Measurements from ENCODE around the gene ELOVL5. TPM values are rescaled to one million over a fixed set of nuclear protein-coding genes. Genes with fewer than 3 reads are reported as not detected.
"Not testable (repeated sequence)": the region's sequence is repeated elsewhere in the genome, so short reads cannot be mapped to it uniquely, and the experiment has no call there.

ELOVL5 gene
- total RNA-seq, 1 experiment from 2014 or later, result 71.7 TPM

DNA sequence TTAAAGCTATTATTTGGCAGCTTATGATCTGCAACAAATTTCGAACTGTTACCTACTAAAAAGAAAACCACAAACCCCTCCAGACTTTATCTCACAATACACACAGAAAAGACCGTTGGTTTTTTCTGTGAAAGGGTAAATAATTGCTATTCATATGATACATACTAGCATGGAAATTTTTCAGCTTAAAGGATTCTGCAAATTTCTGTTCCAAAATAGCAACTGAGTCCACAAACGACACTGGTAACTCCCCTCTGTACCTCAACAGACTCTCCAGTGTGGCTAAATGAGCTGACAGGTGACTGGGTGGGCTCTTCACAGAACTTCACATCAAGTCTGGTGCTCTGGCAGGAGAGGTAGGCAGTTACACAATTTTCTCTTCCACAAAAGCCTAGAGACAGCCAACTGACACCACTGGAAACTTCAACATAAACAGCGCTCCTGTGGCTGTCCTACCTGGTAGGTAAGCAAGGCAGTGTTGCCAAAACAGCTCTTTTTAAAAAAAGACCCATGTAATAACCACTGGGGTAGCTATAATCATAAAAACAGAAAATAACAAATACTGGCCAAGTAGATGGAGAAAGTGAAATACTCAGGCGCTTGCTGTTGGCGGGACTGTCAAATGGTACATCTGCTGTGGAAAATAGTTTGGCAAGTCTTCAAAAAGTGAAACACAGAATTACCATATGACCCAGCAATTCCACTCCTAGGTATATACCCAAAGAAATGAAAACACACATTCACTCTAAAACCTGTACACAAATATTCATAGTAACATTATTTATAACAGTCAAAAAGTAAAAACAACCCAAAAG is 37.8 kb downstream of the ELOVL5 start:
- no peak overlapping the region for H3K27ac ChIP-seq

DNA sequence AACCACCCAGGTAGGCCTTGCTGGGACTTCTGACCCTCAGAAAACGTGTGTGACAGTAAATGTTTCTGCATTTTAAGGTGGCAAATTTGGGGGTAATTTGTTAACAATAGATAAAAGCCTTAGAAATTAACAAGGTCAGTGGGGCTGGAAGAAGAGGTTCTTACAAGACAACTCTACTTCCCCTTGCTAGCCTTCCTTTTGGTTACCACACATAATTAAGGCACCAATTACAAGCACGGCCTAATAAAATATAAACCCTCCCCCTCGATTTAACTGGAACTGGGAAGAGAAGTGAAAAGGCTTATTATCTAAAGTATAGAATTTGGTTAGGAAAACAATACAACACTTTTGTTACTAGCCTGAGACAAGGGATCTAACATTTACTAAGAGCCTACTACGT is 38.8 kb downstream of the ELOVL5 start:
- H3K36me3 ChIP-seq, result no peaks in the 10 kb centered on the region
- H3K4me1 ChIP-seq, result peaks cover 16% of the 10 kb centered on the region
- no peaks in the 10 kb centered on the region for H3K27me3 ChIP-seq
- no peak for DNase-seq
- peak overlapping the region; percentile 13; the same call in 1 of the 2 replicates for H3K27ac ChIP-seq
- no peaks in the 10 kb centered on the region for H3K9me3 ChIP-seq (replicated peaks)
- no peak overlapping the region for H3K4me3 ChIP-seq

More for the DNA sequence above, 37.8 kb downstream of the ELOVL5 start:
- Histone ChIP-seq H3K9me3 (replicated peaks) (no peaks in the 10 kb centered on the region), H3K4me1 (peaks cover 16% of the 10 kb centered on the region), H3K4me3 (no peak overlapping the region), H3K36me3 (no peaks in the 10 kb centered on the region), H3K27me3 (no peaks in the 10 kb centered on the region)
- no peak for DNase-seq

DNA sequence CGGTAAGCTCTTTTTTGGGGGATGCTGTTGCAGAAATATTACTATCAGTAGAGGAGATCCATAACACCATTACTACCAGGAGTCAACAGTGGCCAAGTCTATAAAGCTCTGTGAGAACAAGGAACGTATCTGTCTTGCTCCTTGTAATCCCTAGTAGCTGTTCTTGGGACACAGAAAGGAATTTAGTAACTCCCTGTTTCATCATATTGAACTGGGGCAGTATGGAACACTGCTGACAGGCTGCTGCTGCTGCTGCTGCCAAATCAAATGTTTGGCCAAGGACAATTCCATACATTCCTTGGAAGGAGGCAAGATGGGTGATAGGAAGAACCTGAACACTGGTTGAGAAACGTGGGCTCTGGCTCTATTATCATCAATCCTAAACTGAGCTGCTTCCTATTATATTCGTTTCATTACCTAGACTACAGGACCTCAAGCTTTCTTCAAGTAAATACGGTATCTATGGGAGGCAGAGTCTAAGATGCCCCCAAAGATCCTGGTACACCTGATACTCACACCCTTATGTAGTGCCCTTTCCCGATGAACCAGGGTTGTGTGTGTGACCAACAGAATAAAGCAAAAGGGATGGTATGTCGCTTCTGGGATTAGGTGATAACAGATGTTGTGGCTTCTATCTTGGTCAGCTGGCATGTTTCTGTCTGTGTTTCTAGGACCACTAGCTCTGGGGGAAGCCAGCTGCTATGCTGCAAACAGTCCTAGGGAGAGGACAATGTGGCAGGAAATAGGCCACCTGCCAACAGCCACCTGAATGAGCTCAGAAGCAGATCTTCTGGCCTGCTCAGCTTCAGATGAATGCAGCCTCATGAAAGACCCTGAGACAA is 39.5 kb downstream of the ELOVL5 start:
- Histone ChIP-seq H3K27ac (peak overlapping the region; percentile 20), H3K27me3 (no peaks in the 10 kb centered on the region), H3K36me3 (no peaks in the 10 kb centered on the region), H3K9me3 (replicated peaks) (no peaks in the 10 kb centered on the region), H3K4me3 (no peak overlapping the region), H3K4me1 (peaks cover 16% of the 10 kb centered on the region)
- DNase-seq, result peak; percentile 77 to 86

DNA sequence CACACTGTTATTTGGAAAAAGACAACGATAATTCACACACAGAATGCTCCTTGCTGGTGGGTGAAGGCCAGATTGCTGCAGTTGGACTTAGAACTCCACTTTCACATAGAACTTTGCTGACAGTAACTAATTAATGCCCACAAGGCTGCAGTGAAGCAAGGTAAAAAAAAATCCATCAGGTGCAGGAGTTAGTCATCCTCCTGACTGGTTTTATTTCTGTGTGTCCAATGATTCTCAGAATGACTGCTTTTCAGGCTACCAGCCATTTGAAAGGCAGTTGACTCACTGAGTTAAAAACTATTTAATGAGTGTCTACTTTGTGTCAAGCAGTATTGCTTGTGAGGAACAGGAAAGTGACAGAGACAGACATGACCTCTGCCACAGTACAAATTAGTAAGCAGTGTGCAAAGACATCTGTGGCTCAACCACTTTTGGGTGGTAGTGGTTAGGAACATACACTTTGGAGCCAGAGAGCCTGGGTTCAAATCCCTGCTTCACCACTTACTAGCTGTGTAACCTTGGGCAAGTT is 41.9 kb downstream of the ELOVL5 start:
- Histone ChIP-seq H3K9me3 (replicated peaks) (no peaks in the 10 kb centered on the region), H3K4me3 (no peak overlapping the region), H3K27me3 (no peaks in the 10 kb centered on the region), H3K27ac (no peak overlapping the region), H3K36me3 (no peaks in the 10 kb centered on the region), H3K4me1 (peaks cover 16% of the 10 kb centered on the region)
- DNase-seq, result no peak

DNA sequence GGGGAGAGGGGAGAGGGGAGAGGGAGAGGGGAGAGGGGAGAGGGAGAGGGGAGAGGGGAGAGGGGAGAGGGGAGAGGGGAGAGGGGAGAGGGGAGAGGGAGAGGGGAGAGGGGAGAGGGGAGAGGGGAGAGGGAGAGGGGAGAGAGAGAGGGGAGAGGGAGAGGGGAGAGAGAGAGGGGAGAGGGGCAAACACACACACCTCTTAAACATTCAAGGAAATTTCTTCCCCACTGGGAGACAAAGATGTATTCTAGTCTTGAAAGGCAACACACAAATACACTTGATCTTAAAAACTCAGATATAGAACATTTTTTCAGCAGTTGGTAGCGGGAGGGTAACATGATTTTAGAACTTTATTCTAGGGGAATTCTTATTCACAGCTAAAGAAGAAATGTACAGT is 42.5 kb downstream of the ELOVL5 start:
- not testable (repeated sequence) for H3K36me3 ChIP-seq; H3K9me3 ChIP-seq (replicated peaks); H3K4me3 ChIP-seq; H3K27me3 ChIP-seq; DNase-seq; H3K27ac ChIP-seq
- H3K4me1 ChIP-seq, result peaks cover 21% of the 10 kb centered on the region

DNA sequence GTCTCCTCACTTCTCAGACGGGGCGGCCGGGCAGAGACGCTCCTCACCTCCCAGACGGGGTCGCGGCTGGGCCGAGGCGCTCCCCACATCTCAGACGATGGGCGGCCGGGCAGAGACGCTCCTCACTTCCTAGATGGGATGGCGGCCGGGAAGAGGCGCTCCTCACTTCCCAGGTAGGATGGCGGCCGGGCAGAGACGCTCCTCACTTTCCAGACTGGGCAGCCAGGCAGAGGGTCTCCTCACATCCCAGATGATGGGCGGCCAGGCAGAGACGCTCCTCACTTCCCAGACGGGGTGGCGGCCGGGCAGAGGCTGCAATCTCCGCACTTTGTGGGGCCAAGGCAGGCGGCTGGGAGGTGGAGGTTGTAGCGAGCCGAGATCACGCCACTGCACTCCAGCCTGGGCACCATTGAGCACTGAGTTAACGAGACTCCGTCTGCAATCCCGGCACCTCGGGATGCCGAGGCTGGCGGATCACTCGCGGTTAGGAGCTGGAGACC is 43.2 kb downstream of the ELOVL5 start:
- H3K9me3 ChIP-seq (replicated peaks); H3K36me3 ChIP-seq; H3K27me3 ChIP-seq; H3K27ac ChIP-seq; H3K4me3 ChIP-seq; DNase-seq: not testable (repeated sequence)
- H3K4me1 ChIP-seq, result peaks cover 24% of the 10 kb centered on the region

DNA sequence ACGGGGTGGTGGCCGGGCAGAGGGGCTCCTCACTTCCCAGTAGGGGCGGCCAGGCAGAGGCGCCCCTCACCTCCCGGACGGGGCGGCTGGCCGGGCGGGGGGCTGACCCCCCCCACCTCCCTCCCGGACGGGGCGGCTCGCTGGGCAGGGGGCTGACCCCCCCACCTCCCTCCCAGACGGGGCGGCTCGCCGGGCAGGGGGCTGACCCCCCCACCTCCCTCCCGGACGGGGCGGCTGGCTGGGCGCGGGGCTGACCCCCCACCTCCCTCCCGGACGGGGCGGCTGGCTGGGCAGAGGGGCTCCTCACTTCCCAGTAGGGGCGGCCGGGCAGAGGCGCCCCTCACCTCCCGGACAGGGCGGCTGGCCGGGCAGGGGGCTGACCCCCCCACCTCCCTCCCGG is 43.8 kb downstream of the ELOVL5 start:
- not testable (repeated sequence) for H3K36me3 ChIP-seq; DNase-seq; H3K27ac ChIP-seq; H3K9me3 ChIP-seq (replicated peaks); H3K4me3 ChIP-seq; H3K27me3 ChIP-seq
- peaks cover 21% of the 10 kb centered on the region for H3K4me1 ChIP-seq

DNA sequence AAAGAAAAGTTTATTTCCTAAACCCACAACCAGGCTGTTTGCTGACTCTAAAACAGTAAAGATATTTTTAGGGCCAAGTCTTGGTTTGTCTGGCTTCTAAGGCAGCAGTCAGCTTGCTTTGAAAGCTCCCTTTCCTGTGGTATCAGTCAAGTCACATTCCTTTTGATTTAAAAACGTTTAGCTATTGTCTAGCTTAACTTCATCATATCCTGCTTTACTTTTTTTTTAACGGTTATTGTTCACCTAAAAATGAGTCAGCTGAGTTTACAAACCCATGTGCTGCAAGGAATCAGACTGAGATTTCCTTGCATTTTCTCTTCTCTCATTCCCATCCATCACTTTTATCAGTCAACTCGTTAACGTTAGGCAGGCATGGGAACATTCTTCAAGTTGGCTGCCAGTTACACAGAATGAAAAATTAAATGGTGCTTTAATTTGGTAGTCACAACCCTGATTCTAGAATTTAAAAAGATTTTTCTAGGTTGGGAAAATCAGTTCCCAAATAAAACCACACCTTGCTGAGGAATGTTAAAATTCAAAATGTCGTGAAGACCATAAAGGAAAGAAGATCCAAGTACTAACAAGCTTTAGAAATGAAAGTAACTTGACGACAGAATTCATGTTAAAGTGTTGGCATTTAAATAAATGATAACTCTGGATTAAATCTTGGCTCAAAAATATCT is 45.9 kb downstream of the ELOVL5 start:
- Histone ChIP-seq H3K4me1 (peaks cover 15% of the 10 kb centered on the region), H3K27ac (no peak overlapping the region), H3K36me3 (no peaks in the 10 kb centered on the region), H3K9me3 (replicated peaks) (no peaks in the 10 kb centered on the region), H3K4me3 (no peak overlapping the region), H3K27me3 (no peaks in the 10 kb centered on the region)
- DNase-seq, result no peak

DNA sequence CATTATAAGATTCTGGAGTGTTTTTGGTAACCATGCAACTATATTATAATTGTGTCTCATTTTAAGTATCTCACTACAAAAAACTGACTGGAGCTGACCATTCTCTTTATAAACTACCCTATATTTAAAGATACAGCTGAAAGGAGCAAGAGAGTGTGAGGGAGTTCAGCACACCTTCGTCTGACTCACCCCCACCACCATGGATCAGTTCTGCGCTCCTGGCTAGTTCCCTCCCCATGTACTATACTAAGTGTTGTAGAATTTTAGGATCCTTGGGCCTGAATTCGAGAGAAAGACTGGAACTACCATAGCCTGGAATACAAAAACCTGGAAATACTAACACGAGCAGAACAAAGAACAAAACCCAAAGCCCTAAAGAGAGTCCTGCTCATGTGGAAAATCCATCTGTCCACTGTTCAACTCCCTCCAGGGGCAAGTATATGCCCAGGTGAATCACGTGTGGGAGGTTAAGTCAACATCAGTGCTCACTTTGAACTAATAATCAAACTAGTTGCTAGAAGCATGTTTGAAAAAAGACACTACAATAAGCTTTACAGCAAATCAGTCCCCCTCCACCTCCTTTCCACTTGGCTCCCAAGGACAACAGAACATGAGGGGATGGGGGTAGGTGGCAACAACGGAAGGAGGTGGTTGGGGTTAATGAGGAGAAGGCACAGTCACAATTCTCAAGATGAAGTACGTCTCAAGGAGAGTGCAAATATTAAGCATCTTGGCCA is 46.8 kb downstream of the ELOVL5 start:
- H3K27ac ChIP-seq, result no peak overlapping the region
- no peak overlapping the region for H3K4me3 ChIP-seq
- no peaks in the 10 kb centered on the region for H3K36me3 ChIP-seq
- H3K27me3 ChIP-seq, result no peaks in the 10 kb centered on the region
- no peak for DNase-seq
- H3K4me1 ChIP-seq, result peaks cover 15% of the 10 kb centered on the region
- no peaks in the 10 kb centered on the region for H3K9me3 ChIP-seq (replicated peaks)

DNA sequence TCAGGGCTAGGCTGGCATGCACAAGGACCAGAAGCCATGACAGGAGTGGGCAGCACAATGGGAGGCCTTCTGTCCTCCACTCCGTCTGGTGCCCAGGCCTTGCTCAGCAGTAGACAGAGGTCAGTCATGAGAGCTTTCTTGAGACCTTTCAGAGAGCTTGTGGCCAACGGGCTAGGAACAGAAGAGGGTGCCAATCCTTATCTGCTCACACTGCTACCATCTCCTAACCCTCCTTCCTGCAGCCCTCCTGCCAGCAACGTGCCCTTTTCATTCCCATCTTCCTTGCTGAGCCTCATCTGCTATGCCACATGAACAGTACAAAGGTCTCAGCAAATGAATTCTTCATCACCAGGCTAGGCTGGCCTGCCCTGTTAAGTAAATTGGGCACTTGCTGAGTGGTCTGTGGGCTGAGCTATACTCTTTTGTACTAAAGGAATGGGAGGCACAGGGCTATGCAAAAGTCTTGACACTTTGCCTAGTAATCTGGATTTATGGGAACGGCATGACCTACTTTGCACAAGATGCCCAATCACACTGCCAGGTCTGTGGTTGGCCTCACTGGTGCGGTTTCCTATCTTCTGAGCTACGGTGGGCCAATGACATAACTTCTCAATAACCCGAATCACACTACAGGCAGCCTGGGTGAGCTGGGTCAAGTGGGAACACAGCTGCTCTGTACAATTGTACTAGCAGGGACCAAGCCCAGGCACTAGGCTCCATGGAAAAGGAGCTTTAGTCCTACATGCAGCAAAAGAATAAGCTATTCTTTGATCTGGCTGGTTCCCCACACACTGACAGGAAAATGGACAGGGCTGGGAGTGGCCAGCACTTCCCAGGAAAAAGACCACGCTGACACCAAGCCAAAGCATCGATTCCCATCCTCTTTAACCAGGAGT is 47.8 kb downstream of the ELOVL5 start:
- Histone ChIP-seq H3K9me3 (replicated peaks) (no peaks in the 10 kb centered on the region), H3K36me3 (no peaks in the 10 kb centered on the region), H3K4me1 (peaks cover 15% of the 10 kb centered on the region), H3K27ac (no peak overlapping the region), H3K4me3 (no peak overlapping the region), H3K27me3 (no peaks in the 10 kb centered on the region)
- DNase-seq, result peak; percentile 55 to 62

DNA sequence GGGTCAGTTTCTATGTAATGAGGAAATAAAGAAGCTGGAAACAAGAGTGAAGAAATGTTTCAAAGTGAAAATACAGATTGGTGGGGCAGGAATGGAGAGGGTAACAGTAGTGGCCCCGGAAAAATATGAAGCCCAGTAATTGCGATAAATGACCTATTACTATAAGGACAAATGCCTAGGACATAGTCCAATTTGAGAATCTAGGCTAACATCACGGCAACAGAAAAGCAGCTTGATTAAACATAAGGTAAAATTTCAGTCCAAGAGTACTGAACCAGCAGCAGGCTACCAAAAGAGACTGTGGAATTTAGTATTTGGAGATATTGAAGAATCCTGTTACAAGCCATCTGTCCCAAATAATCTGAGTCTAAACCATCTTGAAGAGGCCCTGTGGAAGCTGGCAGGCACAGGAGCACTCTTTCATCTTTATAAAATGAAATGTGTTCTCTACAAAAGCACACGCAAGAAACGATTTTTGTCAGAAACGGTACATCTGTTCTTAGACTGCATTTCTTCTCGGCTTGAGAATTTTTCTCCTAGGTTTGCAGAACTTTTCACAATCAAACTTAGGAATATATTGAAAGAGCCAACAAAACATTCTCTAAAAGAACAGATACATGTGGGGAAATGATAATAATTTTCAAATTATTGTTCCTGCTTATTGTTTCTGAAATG is 49.3 kb downstream of the ELOVL5 start:
- H3K36me3 ChIP-seq, result no peaks in the 10 kb centered on the region
- H3K4me3 ChIP-seq, result no peak overlapping the region
- peak in 1 of 2 experiments; percentile 9 for DNase-seq
- peaks cover 15% of the 10 kb centered on the region for H3K4me1 ChIP-seq
- H3K27ac ChIP-seq, result no peak overlapping the region
- no peaks in the 10 kb centered on the region for H3K9me3 ChIP-seq (replicated peaks)
- H3K27me3 ChIP-seq, result no peaks in the 10 kb centered on the region

DNA sequence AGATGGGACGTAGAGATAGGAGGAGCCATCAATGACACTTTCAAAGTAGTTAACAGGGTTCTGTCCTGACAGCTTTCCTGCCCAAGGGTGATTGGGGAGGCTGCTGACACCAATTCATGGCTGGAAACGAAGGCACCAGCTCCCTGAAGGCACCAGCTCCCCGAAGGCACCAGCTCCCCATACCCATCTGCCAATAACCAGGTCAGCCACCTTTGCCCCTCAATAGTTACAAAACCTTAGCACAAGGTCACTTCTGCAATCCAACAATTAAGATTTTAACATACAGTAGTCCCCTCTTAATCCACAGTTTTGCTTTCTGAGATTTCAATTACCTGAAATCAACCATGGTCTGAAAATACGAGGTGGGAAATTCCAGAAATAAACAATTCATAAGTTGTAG is 51.7 kb downstream of the ELOVL5 start:
- Histone ChIP-seq H3K9me3 (replicated peaks) (no peaks in the 10 kb centered on the region), H3K27me3 (no peaks in the 10 kb centered on the region), H3K4me3 (no peak overlapping the region), H3K36me3 (no peaks in the 10 kb centered on the region; the same call in 1 of the 2 replicates), H3K4me1 (peaks cover 15% of the 10 kb centered on the region), H3K27ac (no peak overlapping the region)
- no peak for DNase-seq

DNA sequence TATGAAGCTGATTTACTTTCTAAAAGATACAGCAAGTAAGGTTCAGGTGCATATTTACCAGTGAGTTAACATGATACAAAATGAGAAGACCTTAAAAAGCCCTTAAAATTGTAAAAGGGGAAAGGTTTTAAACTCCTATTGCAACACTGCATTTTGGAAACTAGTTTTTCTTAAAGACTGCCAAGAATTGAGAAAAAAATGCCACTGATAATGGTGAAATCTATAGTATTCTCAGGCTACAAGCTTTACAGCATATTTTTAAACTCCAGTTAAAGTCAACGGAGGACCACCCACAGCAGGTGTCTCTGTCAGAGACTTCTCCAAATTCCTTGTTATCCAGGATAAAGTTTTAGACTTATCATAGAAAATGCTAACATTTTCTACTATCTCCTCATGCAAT is 53.6 kb downstream of the ELOVL5 start:
- Histone ChIP-seq H3K4me3 (no peak overlapping the region), H3K36me3 (no peaks in the 10 kb centered on the region; the same call in 1 of the 2 replicates), H3K9me3 (replicated peaks) (no peaks in the 10 kb centered on the region), H3K27me3 (no peaks in the 10 kb centered on the region), H3K4me1 (peaks cover 5% of the 10 kb centered on the region; the same call in 1 of the 2 replicates), H3K27ac (no peak overlapping the region)
- no peak for DNase-seq

All from SJCRH30 (cell line).